Activated effector memory CD4-positive, alpha-beta T cell treated with Interleukin-2 at 50 U/mL for 16 hours (primary cell): ENCODE results near the gene RPL27A.

Experiments
- DNase-seq: peaks from one replicate; pipeline ENCODE4 v3.0.0-alpha.2; 2020

The RPL27A gene

DNA sequence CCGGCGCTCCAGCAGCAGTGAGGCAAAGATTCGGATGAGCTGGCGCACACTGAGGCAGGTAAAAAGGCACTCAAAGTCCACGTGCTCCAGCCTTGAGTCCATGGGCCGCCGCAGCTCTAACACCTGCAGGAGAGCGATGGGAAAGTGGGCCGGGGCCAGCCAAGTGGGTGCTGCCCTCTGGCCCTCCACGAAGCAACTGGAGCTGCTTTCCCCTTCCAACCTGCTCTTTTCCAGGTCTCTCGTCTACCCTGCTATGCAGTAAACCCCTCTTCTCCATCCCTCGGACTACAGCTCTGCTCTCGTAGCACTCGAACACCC, 20.0 kb downstream of the RPL27A start:
- DNase-seq: no peak

- no peak for DNase-seq
Measured at GRCh38 chr11:8704136-8704535, 21.5 kb downstream of the RPL27A start.

DNA sequence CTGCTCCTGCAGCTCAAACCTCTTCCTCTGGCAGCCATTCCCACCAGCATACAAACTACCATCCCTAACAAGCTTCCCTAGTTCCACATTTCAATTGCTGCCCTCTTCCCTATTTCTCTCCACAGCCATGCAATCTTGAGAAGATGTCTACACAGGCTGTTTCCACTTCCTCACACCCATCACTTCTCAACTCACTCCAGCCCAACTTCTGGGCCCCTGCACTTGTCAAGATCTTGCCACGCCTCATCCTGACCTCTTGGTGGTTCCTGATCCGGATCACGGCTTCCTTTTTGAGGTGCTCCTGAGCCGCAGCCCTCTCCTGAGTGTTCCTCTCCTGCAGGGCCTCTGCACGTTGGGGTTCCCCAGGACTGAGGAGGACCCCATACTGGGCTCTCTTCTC, 22.6 kb downstream of the RPL27A start:
- DNase-seq: no peak

DNA sequence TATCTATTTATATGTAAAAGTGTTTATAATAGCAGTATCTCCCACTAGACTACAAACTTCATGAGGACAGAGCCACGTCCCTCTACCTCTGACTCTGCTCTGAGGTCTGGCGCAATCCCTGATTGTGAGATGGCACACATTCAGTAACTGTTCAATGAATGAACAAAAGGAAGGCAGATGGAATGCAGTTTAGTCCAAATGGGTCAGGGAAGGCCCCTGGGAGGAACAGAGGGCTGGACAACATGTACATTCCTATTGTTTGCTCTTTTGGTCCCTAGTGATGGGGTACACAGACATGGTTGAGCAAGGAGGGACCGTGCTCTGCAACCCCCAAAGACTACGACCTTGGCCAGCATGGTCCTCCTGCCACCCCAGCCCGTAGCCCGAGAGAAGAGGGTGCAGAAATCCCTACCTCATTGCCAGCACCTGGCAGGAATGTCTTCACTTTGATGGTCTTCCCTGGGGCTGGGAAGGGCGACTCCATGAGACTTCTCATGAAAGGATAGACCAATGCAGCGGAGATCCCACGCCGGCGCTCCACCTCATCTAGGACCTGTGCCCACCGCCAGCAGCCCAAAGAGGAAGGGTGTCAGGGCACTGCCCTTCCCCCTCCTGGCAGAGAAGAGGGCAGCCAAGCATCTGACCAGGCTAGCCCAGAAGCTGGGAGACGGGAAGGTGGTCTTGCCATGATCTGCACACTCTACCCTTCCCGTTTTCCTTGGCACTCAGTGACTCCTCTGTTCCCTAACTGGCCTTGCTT, 24.3 kb downstream of the RPL27A start:
- no peak for DNase-seq

DNA sequence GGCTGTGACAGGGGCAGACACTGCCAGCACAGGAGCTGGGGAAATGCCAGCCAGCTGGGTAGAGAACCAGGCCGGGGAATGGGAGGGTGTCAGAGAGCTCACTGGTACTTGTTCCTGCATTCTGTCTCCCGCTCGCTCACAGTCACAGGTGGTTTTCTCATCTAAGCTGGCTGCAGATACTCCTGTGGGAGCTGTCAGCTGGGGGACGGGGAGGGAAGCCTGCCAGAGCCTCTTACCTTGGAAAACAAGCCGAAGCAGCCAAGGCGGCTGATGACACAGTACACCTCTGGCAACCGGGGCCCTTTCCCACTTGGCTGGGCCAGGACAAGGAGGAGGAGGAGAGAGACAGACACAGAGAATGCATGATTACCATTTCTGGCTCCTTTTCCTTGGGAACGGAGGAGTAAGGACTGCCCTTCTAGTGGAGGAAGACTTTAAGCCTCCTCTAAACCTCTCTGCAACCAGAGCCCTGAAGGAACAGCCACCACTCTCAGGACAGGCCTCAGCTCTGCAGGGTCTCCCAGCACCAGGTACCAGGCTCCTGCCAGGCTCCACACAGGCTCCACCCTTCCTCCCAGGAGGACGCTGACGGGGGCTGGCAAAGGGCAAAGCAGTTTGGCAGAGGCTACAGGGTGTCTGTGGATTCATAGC, 25.1 kb downstream of the RPL27A start:
- DNase-seq: no peak

DNA sequence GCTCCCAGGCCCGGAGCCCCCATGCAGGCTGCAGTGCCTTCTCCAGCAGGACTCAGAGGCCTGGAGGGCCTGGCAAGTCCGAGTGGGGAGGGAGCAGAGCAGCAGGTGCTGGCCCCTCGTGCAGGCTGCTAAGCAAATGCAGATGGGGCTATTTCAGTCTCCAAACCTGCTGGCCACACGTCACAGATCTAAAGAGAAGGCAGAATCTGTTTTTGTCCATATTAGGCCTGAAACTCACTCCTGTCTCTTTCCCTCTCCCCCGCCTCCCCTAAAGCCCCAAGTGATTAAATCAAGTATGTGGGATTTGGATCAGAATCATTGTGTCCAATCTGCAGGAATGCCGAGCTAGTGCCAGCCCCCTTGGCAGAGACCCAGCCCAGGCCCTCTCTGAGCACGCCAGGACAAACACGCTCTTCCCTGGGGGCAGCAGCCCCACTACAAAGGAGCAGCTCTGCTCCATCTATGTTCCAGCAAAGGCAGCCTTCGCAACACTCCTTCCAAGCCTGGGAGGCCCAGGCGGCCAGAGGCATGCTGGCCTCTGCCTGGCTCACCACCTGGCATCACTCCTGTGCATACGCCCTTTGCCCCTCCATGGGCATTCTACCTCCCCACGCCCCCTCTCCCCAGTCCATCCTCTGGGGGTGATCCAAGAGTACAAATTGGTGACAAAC, 26.5 kb downstream of the RPL27A start:
- no peak for DNase-seq

GRCh38 chr11:8709777-8710176, 27.2 kb downstream of the RPL27A start:
- no peak for DNase-seq

DNA sequence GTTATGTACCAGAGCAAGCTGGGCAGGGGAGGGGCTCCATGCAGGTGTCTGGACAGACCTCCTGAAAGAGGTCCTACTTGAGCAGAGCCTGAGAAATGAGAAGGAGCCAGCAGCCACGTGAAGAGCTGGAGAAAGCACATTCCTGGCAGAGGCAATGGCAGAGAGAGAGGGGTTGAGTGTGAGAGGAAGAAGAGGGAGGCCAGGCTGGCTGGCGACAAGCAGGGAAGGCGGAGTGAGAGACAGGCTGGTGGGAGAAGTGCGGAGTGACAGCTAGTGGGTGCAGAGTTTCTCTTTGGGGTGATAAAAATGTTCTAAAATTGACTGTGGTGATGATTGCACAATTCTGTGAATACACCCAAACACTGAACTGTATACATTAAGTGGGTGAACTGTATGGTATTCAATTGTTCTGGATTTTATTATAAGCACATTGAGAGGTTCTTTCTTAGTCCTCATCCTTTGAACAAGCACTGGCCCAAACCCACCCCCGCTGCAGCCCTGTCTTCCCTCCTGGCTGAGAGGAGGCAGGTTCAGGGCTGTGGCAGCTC, 29.4 kb downstream of the RPL27A start:
- no peak for DNase-seq

DNA sequence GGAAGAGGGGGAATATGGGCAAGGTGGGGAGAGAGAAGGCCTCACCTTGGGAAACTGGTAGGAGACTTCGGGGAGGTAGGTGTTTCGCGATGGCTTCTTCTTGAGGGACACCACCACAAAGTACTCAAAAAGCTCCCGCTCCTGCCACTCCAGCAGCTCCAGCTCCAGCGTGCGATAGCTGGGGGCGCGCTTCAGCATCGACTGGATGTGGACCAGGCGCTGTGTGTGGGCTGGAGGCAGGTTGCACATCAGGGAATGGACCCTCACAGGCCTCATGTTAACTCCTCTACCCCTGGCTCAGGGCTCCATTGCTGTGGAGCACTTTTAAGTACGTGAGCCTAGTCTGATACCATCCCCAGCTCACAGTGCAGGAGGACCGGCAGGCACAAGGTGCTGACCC, 29.9 kb downstream of the RPL27A start:
- no peak for DNase-seq

DNA sequence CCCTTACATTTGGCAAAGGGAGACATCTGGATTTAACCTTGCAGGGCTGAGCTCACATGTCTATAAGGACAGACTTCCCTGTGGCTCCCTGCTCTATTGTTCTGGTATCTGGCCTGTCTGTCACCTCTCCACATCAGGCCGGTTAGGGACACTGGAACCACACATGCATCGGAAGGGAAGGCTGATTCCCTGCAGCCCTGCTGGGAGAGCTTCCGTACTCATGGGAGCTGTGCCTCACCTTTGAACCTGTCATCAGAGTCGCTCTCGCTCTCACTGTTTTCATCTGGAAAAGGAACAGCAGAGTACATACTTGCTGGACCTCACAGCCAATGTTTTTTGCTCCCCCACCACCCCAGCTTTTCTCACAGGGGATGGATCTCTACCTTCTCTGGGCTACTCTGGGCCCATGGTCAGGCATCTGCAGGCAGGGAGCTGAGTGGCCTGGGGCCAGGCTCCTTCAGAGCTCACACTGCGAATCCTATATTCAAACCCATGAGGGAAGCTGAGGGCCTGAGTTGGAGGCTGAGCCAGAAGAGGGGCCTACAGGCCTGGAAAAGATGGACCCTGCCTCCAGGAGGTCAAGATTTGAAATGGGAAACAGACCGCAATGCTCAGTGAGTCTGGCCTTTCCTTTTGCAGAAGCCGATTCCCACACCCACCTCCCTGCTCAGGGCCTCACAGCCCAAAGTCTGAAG, 31.3 kb downstream of the RPL27A start:
- DNase-seq: no peak

DNA sequence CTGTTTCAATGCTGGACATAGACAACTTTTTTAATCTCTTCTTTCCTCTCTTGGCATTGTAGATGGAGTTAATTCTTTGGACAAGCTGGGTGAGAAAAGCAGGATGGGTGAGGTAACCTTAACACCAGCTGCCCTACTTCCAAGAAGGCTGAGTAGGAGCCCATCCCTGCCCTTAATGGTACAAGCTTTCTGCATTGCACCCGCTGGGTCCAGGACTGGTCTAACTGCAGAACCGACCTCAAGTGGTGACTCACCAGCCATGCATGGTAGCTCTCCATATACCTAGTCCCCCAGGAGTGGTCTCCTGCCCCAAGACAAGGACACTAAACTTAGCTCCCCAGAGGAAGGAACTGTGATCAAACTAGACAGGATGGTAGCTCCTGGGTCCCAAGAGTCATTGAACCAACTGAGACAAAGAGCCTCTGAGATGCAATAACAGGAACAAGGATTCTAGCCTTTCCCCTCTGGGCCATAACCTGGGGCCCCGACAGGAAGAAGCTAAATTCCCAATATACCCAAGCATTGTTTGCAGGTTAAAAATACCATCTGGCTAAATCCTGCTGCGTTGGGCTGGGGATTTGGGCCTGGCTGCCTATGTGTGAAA, 32.1 kb downstream of the RPL27A start:
- DNase-seq: no peak

DNA sequence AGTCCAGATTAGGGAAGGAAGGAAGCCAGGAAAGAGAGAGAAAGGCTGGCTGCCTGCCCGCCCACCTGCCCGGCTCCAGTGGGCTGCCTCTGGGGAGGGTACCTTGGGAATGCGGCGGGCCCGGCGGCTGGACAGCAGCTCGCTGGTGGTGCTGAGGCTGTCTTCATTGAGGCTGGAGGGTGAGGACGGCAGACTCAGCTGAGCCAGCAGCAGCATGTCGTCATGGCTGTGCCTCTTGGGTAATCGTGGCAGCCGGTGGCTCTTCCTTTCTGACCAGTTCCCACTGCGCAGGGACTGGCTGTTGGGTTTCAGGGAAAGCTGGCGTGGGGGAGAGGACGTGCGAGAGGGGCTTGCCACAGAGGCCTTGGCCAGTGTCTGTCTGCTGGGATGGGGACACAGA, 32.9 kb downstream of the RPL27A start:
- no peak for DNase-seq

- no peak for DNase-seq
Measured at GRCh38 chr11:8717544-8717875, 34.9 kb downstream of the RPL27A start.

DNA sequence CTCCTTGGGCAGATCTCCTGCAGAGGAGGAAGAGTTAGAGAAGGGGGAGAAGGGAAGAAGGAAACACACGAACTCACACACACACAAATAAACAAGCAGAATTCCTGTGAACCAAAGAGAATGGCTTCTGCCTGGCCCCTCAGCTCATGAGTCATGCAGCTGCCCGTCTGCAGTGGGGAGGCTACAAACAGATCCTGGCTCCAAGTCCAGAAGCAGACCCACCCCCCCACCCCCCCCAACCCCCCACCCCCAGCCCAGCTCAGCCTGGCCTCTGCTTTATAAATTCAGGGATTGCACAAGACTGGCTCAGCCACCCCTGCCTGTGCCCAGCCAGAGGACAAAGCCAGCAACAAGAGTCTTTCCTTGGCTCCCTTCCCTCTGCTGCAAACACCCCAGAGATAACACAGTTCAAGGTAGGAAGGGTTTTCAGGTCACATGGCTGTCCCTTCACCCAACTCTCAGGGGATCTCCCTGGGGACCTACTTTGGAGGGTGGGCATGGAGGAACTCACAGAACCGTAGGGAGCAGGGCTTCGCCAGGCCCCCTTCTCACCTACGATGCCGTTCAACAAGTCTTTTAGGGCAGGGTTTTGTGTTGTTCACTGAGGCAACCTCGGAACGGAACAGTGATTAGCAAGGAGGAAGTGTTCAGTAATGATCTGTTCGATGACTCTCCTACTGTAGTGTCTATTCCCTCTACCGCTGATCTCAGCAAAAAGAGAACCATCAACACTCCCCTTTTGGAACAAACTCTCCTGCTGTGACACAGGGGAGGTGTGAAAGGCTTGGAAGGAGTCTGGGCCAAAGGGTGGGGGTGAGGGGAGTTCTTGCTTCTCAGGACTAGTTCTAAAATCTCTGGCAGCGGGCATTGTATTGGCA, 35.5 kb downstream of the RPL27A start:
- DNase-seq: no peak

- DNase-seq: no peak
Measured at GRCh38 chr11:8719211-8719649, 36.6 kb downstream of the RPL27A start.

- no peak for DNase-seq
Measured at GRCh38 chr11:8719721-8720120, 37.1 kb downstream of the RPL27A start.

DNA sequence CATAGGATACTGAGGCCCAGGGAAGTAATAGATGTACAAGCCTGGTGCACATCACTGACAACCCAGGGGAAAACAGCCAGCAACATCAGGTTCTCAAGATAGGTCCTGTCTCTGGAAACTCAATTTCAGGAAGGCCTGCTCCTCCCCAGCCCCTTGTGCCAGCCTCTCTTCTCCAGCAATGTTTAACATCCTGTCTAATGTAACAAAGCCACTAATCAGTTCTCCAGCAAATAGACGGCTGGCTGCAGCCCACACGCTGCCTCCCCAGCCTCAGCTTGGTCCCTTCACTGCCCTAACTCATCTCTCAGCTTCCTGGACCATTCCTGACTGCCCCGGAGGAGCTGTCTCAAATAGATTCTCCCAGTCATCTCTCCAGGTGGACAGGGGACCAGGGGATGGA, 37.8 kb downstream of the RPL27A start:
- DNase-seq: no peak

DNA sequence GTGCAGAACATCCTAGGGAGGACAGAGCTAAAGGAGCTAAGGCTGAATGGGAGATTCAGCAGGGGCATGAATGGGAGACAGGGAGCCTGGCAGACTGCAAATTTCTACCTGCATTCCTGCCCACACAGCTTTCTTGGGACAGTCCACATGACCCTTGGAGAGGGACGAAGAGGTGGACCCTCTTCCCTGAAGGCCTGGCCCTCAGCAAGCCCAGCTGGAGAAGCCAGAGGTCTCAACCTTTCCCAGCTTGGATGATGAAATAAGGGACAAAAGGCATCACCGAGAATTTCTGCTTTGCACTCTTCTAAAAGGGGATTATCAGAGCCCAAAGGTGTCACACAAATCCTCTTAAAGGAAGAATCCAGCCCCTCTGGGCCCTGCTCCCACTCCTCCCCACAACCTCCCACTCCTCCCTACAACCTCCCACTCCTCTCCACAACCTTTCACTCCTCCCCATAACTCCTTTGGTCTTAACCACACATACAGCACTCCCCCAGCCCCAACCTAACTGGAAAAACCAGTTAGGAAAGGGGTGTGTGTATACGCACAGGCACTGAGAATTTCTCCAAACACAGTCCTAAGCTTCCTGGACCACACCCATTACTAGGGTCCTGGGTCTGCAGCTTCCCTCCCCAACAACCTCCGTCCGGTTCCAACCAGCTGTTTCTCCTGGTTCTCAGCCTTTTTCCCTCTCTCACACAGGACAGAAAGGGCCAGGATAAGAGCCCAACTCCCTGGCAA, 38.4 kb downstream of the RPL27A start:
- DNase-seq: no peak

- no peak for DNase-seq
Measured at GRCh38 chr11:8721609-8722500, 39.3 kb downstream of the RPL27A start.

- DNase-seq: no peak
Measured at GRCh38 chr11:8722809-8723208, 40.2 kb downstream of the RPL27A start.
